MM.1S (cell line): ENCODE measurements around the gene HSD11B2.

ENCODE experiments used
- DNase-seq: peaks from one replicate; pipeline ENCODE4 v3.0.0-alpha.2; 2015
- H2AFZ ChIP-seq: fragments of 300-600 bp; sonication (generic); 2 replicates; pipeline ENCODE4 v1.6.0; 2016; ENCODE audit warnings: antibody characterized with exemption, low read length
- H3F3A ChIP-seq: fragments of 300-600 bp; sonication (generic); 2 replicates; pipeline ENCODE4 v1.6.1; 2016; ENCODE audit warnings: mild to moderate bottlenecking, antibody characterized with exemption, low read length, moderate library complexity, mixed read lengths; ENCODE audit not compliant: insufficient read depth
- H3K27ac ChIP-seq: fragments of 300-600 bp; sonication (generic); 2 replicates; pipeline ENCODE4 v1.5.1; 2016; ENCODE audit warnings: mild to moderate bottlenecking, low read length
- H3K27me3 ChIP-seq: fragments of 300-600 bp; sonication (generic); replicated peaks from 2 replicates; pipeline ENCODE4 v1.6.0; 2016; ENCODE audit warnings: low read length; ENCODE audit not compliant: insufficient read depth
- H3K36me3 ChIP-seq: fragments of 300-600 bp; sonication (generic); replicated peaks from 2 replicates; pipeline ENCODE4 v1.6.1; 2016; ENCODE audit warnings: mild to moderate bottlenecking, low read length, mixed read lengths; ENCODE audit not compliant: insufficient read depth
- H3K4me1 ChIP-seq: fragments of 300-600 bp; sonication (generic); 2 replicates; pipeline ENCODE4 v1.6.1; 2016; ENCODE audit warnings: low read length, mixed read lengths
- H3K4me2 ChIP-seq: fragments of 300-600 bp; sonication (generic); 2 replicates; pipeline ENCODE4 v1.6.0; 2016; ENCODE audit warnings: low read depth, low read length
- H3K4me3 ChIP-seq: fragments of 300-600 bp; sonication (generic); 2 replicates; pipeline ENCODE4 v1.5.1; 2016; ENCODE audit warnings: low read length, mixed read lengths
- H3K79me2 ChIP-seq: fragments of 300-600 bp; sonication (generic); 2 replicates; pipeline ENCODE4 v1.6.1; 2016; ENCODE audit warnings: mixed run types, low read length, mixed read lengths
- H3K9ac ChIP-seq: fragments of 300-600 bp; sonication (generic); 2 replicates; pipeline ENCODE4 v1.6.1; 2016; ENCODE audit warnings: low read length, mixed read lengths
- H3K9me2 ChIP-seq: fragments of 300-600 bp; sonication (generic); replicated peaks from 2 replicates; pipeline ENCODE4 v1.6.1; 2016; ENCODE audit warnings: mild to moderate bottlenecking, low read length, mixed read lengths; ENCODE audit not compliant: insufficient read depth
- H3K9me3 ChIP-seq: fragments of 300-600 bp; sonication (generic); replicated peaks from 2 replicates; pipeline ENCODE4 v1.6.1; 2016; ENCODE audit warnings: mild to moderate bottlenecking, low read length, mixed read lengths; ENCODE audit not compliant: insufficient read depth
- H4K20me1 ChIP-seq: fragments of 300-600 bp; sonication (generic); 2 replicates; pipeline ENCODE4 v1.6.1; 2016; ENCODE audit warnings: mild to moderate bottlenecking, low read length, moderate library complexity, mixed read lengths; ENCODE audit not compliant: insufficient read depth
- CTCF ChIP-seq: fragments of 300-600 bp; sonication (generic); IDR thresholded peaks from 2 replicates; pipeline ENCODE4 v1.5.1; 2016; ENCODE audit warnings: antibody characterized with exemption, low read length, mixed read lengths
- EZH2 ChIP-seq: fragments of 300-600 bp; sonication (generic); optimal IDR thresholded peaks from 2 replicates; pipeline ENCODE3; 2017; ENCODE audit warnings: low read depth, mild to moderate bottlenecking, antibody characterized with exemption, low read length, mixed read lengths
- EZH2phosphoT487 ChIP-seq: fragments of 300-600 bp; sonication (generic); IDR thresholded peaks from 2 replicates; pipeline ENCODE4 v1.6.1; 2018; ENCODE audit warnings: antibody characterized with exemption, low read length

HSD11B2 gene

GRCh38 chr16:67423611-67424260 lies 7.2 kb upstream of the HSD11B2 start:
- TF ChIP-seq EZH2 (no peak), CTCF (no peak), EZH2phosphoT487 (no peak)
- Histone ChIP-seq H3K4me1 (no peaks in the 10 kb centered on the region), H3K27me3 (peaks cover 55% of the 10 kb centered on the region), H3F3A (no peaks in the 10 kb centered on the region), H3K36me3 (no peaks in the 10 kb centered on the region), H3K4me3 (no peak overlapping the region), H3K4me2 (no peak overlapping the region), H3K9me3 (no peaks in the 10 kb centered on the region), H2AFZ (no peak overlapping the region), H3K27ac (no peak overlapping the region), H4K20me1 (no peaks in the 10 kb centered on the region), H3K9ac (no peak overlapping the region), H3K79me2 (no peaks in the 10 kb centered on the region), H3K9me2 (no peaks in the 10 kb centered on the region)
- no peak for DNase-seq

- Histone ChIP-seq H3K4me1 (no peaks in the 10 kb centered on the region), H3F3A (no peaks in the 10 kb centered on the region), H3K36me3 (no peaks in the 10 kb centered on the region), H3K27ac (no peak overlapping the region), H3K27me3 (peaks cover 58% of the 10 kb centered on the region), H3K9me3 (no peaks in the 10 kb centered on the region), H2AFZ (no peak overlapping the region), H4K20me1 (no peaks in the 10 kb centered on the region), H3K4me2 (no peak overlapping the region), H3K79me2 (no peaks in the 10 kb centered on the region), H3K9ac (no peak overlapping the region), H3K4me3 (no peak overlapping the region), H3K9me2 (no peaks in the 10 kb centered on the region)
- no peak for TF ChIP-seq CTCF
- no peak for TF ChIP-seq EZH2
- TF ChIP-seq EZH2phosphoT487: no peak
- DNase-seq: no peak
Measured at GRCh38 chr16:67424261-67424615, 6.7 kb upstream of the HSD11B2 start.

- no peaks in the 10 kb centered on the region for H3K79me2 ChIP-seq
- TF ChIP-seq CTCF: no peak
- TF ChIP-seq EZH2: no peak
- no peak for TF ChIP-seq EZH2phosphoT487
- no peak overlapping the region for H3K9ac ChIP-seq
- no peaks in the 10 kb centered on the region for H3K9me3 ChIP-seq
- no peak overlapping the region for H3K4me3 ChIP-seq
- no peak overlapping the region for H3K4me2 ChIP-seq
- H3K4me1 ChIP-seq: no peaks in the 10 kb centered on the region
- no peak overlapping the region for H3K27ac ChIP-seq
- H2AFZ ChIP-seq: no peak overlapping the region
- H3K27me3 ChIP-seq: peaks cover 57% of the 10 kb centered on the region
- no peaks in the 10 kb centered on the region for H3K9me2 ChIP-seq
- no peaks in the 10 kb centered on the region for H3F3A ChIP-seq
- H3K36me3 ChIP-seq: no peaks in the 10 kb centered on the region
- no peaks in the 10 kb centered on the region for H4K20me1 ChIP-seq
- DNase-seq: no peak
Measured at GRCh38 chr16:67425061-67425460, 5.9 kb upstream of the HSD11B2 start.
